Left colon (tissue), 2 donors: Measurements from ENCODE around the gene CAVIN2. TPM values are rescaled to one million over a fixed set of nuclear protein-coding genes. Genes with fewer than 3 reads are reported as not detected.
A peak's percentile ranks its signal among the peaks of the same experiment; 100 is the strongest.
"Not testable (repeated sequence)": the region's sequence is repeated elsewhere in the genome, so short reads cannot be mapped to it uniquely, and the experiment has no call there.

Experiments
- ATAC-seq: fragments of 200-7000 bp; cut with Tn5 transposase; one replicate; pipeline ENCODE4 v1.9.1; 2020; ENCODE audit warnings: mild to moderate bottlenecking, moderate library complexity
- DNase-seq, 2 donors: peaks; one replicate each; pipeline ENCODE4 v3.0.0-alpha.2; 2020
- intact Hi-C, 2 donors: fragments of 100-400 bp; cut with DNase I in 1 of 2; cut with micrococcal nuclease in 1 of 2; formaldehyde crosslinking; loops; one replicate each; pipeline versions ENCODE4 v1.11.2 to v1.14.0; 2022; cut with DNase I, micrococcal nuclease
- total RNA-seq, 2 donors: library from RNA; stranded (reverse); fragmentation: NEBNext Ultra II Directional; extraction: Animal tissue kit (Norgen Biotek cat#: 25700); gene quantifications; one replicate each; pipeline ENCODE4 v1.2.1, GENCODE V29; 2021
- donor health status: DM: no; HTN: no; CAD: no.
- donor health status: DM: yes; HTN: yes; CAD: no.

Gene CAVIN2
- total RNA-seq, 2 donors from 2014 or later: 9.6 to 16.2 TPM

DNA sequence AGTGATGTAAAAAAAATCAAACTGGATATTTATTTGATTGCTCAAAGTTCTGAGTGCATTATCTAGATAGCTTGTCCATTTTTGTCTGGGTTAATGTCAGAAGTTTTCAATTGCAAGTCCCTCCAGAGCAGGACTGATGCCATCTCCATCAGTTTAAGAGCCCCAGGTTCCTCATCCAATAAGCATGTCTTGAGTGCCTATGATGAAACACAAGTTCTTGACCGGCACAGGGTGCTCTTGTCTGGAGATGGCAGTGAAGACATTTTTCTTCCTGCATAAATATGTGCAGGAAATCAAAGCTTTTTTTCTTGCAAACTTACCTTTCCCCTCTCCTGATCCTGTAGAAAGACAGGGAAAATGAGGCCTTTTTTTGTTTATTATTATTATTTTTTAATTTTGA lies 31.9 kb downstream of the CAVIN2 start:
- intact Hi-C loops: loop anchor here in 1 of 2 donors (10.0 kb wide), 1 partner anchor 350 kb away; no protein-coding TSS in a partner anchor
- DNase-seq (no peak), ATAC-seq (no peak)

DNA sequence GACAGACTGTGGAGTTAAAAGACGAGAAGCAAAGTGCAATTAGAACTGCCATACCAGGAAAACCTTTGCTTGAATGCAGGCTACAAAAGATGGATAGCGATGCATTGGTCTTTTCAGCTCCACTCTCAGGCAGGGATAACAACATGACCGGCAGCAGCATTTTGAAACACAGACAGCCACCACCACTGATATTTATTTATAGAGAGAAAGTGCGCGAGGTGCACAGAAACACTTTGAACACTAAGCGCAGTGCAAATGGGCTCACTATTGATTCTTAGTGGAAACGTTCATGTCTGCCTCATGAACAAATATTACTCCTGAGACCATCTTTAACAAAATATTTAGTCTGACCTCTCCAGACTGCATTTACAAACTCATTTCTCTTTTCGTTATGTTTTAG lies 32.9 kb downstream of the CAVIN2 start:
- intact Hi-C loops: loop anchor here (2.0 to 10.0 kb wide), 2 partner anchors 349 to 351 kb away; no protein-coding TSS in a partner anchor
- DNase-seq (no peak), ATAC-seq (no peak)

DNA sequence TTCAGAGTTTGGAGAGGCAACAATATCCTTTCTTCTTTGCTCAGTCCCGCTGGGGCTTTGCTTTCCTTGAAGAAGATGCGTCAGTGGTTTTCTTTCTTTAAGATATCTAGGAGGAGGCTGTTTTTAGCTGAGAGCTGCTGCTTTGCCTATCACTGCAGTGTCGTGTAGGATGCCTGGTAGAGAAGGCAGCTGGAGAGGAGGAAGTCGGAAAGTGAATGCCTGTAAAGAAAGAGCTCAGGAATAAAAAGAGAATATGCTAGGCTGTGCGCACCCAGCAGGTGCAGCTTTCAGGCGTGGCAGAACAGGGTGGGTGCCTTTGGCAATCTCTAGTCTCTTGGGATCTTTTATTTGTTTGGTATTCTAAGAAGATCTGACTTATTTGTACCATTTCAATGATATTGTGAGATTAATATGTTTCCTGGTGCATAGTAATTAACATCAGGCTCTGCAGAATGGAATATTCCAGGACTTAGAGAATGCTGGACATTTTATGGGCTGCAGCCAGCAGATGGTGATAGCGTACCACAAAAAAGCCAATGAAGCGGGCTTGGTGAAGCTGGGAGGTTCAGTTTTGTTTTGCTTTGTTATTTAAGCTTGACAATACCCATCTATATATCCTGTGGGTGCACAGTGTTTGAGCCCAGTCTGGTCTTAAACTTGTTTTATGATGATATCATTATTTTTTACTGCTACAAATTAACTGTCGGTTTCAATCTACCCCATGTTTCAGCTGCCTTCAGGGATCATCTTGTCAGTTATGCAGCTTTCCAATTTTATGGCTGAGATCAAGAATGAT lies 34.9 kb downstream of the CAVIN2 start:
- DNase-seq: peak in 1 of 2 donors; percentile 57
- ATAC-seq: peak; percentile 84
- intact Hi-C loops: loop anchor here (2.0 to 10.0 kb wide), 2 partner anchors 351 to 353 kb away; no protein-coding TSS in a partner anchor

DNA sequence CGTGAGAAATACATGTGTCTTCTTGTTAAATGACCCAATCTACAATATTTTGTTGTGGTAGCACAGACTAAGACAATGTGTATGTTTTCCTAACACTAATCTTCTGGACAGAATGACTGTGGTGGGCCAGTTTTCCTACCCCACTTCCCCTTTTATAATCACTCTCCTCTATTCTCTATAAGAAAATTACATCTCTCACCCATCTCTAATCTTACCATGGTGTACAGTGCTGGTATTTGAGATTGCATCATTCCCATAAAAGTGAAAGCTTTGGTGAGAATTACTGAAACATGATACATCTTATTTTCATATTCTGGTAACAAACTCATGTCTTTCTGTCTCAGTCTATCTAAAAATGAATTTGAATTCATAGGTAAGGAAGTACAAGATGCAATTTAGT lies 40.5 kb downstream of the CAVIN2 start:
- intact Hi-C loops: no loop called here
- ATAC-seq (no peak), DNase-seq (no peak)

DNA sequence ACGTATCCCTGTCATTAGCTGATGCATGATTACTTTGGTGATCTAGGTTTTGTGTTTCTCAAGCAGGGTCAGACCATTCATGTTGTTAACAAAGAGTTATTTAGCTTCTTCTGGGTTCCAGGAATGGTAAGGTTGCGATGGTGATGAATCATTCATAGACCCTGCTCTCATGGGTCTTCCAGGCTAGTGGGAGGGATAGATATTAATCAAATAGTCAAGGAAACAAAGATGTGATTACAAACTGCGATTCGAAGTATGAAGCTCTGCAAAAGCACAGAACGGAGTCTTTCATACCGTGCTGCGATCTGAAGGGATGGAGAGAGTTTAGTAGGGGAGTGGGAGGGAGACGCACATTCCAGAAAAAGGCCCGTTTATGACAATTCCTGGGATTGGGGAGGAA lies 42.1 kb downstream of the CAVIN2 start:
- DNase-seq (no peak), ATAC-seq (no peak)
- intact Hi-C loops: no loop called here

DNA sequence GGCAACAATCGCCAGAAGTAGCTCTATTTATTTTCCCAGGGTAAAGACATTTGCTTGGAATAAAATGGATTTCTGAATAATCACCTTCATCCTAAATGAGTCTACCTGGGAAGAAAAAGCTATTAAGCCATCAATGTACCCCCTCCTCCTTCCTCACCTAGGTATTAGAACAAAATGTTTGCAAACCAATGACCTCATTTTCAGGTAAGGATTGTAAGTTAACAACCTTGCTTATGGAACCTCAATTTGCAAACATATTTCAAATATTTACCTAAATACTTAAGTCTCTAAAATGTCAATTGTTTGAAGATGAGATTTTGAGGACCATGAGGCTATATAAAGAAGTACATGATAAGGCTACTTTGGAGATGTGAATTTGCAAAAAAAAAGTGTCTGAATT lies 43.9 kb downstream of the CAVIN2 start:
- DNase-seq: no peak
- no peak for ATAC-seq
- intact Hi-C loops: no loop called here

DNA sequence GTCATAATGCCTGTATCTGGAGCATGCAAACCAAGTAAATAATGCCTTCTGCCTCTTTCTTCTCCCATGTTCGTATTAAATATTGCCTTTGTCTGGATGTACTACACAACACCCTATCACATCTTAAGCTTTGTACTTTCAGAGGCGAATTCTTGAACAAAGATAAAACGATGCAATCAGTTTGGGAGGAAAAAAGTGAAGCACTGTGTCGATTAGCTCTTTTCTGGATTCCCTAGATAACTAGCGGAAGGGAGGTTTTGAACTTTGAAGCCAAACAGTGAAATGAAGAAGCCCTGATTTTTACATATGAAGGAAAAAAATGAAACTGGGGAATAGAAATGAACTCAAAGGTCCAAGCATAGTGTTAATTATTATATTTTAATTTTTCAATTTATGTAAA lies 44.7 kb downstream of the CAVIN2 start:
- DNase-seq: no peak
- intact Hi-C loops: no loop called here
- ATAC-seq: no peak

DNA sequence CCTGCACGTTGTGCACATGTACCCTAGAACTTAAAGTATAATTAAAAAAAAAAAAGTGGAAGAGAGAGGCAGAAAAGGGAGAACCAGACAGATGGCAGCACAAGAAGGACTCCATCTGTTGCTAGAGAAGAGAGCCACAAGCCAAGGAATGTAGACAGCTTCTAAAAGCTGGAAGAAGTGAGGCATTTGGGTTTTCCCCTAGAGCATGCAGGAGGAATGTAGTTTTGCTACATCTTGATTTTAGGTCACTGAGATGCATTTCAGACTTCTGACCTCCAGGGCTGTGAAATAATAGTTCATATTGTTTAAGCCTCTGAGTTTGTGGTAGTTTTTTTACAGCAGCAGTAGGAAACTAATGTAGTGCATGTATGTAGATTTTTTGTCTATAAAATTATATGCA lies 46.0 kb downstream of the CAVIN2 start:
- intact Hi-C loops: no loop called here
- DNase-seq (no peak), ATAC-seq (no peak)

DNA sequence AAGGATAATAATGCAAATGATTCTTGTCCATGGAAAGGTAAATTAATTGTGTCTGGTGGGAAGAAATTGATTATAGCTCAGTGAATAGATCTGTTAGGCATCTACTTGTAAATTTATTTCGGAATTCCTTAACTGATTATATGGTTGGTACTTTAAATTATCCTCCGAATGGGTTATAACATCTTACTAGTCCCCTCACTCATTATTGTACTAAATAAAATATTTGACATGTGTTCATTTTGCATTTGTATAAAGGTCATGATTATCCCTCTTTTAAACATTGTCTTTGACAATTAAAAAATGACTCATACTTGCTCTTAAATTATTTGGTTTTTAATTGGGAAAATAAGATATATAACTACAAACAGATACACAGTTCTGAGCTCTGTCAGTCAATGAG lies 47.4 kb downstream of the CAVIN2 start:
- intact Hi-C loops: no loop called here
- DNase-seq (no peak), ATAC-seq (no peak)

DNA sequence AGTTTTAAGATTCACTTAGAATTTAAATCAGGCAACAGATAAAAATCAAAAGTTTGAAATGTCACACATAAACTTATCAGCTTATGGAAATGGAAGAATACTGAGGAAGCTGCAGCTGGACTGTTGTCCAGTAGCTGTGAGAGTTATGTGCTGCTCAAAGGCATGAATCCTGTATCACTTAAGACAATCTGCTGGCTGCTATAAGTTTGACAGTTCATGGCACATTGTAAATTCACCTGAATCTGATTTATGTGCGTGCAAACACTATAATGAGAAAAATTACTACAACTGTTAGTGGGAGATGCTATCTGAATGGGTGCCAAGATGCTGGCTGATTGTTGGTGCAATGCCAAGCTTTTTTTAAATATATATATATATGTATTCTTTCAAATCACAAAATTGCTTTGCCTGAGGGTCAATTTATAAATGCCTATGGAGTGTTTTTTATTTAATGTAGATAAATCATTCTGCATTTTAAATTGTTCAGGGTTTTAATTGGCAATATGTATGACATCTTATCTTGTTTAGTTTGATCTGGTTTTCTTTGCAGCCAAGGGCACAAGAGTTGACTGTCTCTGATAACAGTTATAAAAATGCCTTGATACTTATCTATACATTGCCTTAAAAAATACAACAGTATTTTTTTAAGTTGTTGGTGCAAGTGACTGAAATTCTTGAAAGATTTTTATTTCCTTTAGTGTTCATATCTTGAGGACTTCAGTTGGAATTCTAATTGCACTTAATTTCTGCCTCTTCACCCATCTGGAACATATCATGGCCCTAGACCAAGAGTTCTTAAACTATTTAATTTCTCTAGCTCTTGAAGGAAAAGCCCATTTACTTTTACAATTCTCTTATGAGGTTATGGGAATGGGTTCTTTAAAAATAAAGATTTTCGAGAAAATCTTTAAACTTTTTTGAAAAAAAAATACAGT lies 48.7 kb downstream of the CAVIN2 start:
- intact Hi-C loops: no loop called here
- DNase-seq (no peak), ATAC-seq (no peak)

DNA sequence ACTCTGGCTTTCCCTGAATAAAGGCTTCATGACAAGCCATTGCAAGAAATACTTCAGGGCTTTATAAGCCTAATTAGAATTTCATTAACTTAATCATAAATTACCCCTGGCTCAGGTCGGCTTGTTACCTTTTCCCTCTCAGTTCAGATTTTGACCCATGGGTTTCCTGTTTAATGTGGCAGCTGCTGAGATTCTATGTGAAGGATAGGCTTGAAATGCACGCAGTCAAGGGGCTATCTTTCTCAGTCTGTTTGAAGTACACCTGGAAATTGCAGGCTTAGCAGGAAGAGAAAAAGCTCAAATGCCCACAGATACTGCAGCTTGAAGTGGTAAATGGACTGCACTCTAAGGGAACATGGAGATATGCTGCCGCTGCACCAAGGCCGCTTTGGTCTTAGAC lies 49.4 kb downstream of the CAVIN2 start:
- ATAC-seq (no peak), DNase-seq (no peak)
- intact Hi-C loops: no loop called here

DNA sequence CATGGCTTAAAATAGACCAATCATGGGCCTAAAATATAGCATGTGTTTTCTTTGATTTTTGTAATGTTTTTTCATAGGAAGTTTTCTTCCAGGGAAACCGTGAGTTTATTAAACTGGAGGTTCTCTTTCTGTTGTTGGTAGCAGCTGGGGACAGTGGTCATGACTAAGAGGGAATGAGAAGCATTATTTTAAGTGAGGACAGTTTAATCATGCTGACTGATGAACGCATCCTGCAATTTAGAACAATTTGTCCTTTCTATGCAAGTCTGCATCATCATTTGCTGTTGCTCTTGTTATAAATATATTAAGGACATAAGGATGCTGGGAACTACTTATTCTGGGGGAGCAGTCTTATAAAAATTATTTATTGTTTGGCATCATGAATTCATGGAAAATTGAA lies 51.2 kb downstream of the CAVIN2 start:
- no peak for DNase-seq
- intact Hi-C loops: no loop called here
- ATAC-seq: no peak

DNA sequence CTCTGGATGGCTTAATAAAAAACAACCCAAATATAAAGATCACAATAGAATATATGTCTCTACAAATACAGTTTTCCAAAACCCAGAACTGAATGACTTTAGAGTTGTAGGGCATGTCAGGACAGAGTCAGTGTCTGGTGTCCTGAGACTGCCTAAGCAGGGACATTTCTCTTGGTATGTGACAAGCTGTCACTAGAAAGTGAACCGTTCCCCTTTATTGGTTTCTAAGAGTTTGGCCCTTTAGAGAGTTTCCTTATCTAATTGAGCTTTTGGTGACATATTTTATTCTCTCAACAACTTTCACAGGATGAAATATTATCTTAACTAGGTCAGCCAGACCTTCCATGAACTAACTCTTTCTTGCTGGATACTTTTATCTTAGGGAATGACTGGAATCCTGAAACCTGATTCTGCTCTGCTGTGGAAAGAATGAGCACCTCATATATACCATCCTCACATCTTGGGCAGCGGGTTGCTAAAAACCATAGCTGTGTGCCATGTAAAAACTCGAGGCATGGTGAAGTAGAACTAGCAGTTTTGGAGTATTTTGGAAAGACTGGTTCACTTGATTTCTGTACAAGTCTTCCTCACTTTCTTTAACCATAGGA lies 54.8 kb downstream of the CAVIN2 start:
- intact Hi-C loops: no loop called here
- DNase-seq: no peak
- no peak for ATAC-seq

DNA sequence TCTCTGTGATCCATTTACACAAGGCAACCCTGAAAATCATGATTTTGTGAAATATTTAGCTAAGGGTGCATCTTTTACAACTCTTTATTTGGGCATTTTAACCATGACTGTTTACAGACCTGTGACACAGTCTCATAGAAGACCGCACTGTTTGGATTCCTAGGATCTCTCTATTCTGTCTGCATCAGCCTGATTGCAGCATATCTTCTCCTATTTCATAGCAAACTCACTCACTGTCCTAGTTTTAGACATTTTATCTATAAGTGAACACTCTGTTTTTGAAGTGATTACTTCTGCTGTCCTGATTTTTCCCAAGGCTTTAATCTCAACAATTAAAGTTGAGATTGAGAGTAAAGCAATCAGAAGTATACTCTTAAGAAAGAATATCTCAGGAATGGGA lies 56.2 kb downstream of the CAVIN2 start:
- DNase-seq: no peak
- intact Hi-C loops: no loop called here
- ATAC-seq: no peak

DNA sequence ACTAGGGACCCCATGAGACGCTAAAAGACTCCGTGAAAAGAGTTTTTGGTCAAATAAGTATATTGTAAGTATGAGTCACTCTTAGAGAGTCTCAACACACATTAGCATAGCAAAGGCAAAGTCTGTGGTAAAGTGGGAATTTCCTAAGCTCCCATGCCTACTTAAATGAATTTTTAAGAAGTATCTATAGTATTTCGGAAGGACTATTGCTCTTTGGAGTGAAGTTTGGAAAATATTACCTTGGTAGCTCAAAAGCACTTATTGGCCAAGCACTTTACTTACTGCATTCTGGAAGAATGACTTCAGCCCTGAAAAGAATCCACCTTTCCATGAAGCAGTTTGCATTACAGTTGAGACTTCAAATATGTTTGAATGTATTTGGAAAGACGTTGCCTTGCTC lies 57.1 kb downstream of the CAVIN2 start:
- DNase-seq (no peak), ATAC-seq (no peak)
- intact Hi-C loops: no loop called here

DNA sequence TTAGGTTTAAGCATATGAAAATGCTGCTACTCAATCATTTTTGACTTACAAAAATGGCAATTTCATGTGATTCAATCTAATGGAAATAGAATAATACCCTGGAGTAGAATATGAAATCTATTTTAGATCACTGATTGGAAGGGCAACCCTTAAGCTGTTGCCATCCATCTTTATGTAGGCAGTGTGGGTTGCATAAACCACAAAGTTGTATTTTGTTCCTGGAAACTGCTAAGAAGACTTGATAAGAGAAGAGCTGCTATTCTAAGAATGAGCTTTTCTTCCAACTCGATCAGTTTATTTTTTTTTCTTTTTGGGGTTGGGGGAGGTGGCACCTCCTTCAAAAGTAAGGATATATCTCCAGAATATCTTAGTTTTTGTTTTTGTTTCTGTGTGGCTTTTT lies 60.2 kb downstream of the CAVIN2 start:
- DNase-seq: no peak
- intact Hi-C loops: no loop called here
- no peak for ATAC-seq

DNA sequence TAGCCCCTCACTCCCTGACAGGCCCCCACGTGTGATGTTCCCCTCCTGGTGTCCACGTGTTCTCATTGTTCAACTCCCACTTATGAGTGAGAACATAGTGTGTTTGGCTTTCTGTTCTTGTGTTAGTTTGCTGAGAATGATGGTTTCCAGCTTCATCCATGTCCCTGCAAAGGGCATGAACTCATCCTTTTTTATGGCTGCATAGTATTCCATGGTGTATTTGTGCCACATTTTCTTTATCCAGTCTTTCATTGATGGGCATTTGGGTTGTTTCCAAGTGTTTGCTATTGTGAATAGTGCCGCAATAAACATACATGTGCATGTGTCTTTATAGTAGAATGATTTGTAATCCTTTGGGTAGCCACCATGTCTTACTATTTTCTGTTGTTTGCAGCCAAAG lies 61.2 kb downstream of the CAVIN2 start:
- ATAC-seq, intact Hi-C loops: not testable (repeated sequence)

More for the DNA sequence above, 61.2 kb downstream of the CAVIN2 start:
- DNase-seq: not testable (repeated sequence)
